Endodermal cell (in vitro differentiated cells): Measurements from ENCODE around the gene REEP2. TPM values are rescaled to one million over a fixed set of nuclear protein-coding genes. Genes with fewer than 3 reads are reported as not detected.
A peak's percentile ranks its signal among the peaks of the same experiment; 100 is the strongest.

Source experiments
- DNase-seq: peaks from one replicate; pipeline ENCODE4 v3.0.0-alpha.2; 2017
- H3K27ac ChIP-seq: 2 replicates; pipeline ENCODE4 v1.5.1; 2013; ENCODE audit warnings: mild to moderate bottlenecking, low read depth, low read length, moderate library complexity
- H3K27me3 ChIP-seq: 2 replicates; pipeline ENCODE4 v1.6.1; 2013; ENCODE audit warnings: mild to moderate bottlenecking, low read length, moderate library complexity; ENCODE audit not compliant: insufficient read depth, control insufficient read depth, poor library complexity, severe bottlenecking
- H3K36me3 ChIP-seq: 2 replicates; pipeline ENCODE4 v1.7.0; 2013; ENCODE audit warnings: mild to moderate bottlenecking, low read length, moderate library complexity; ENCODE audit not compliant: control insufficient read depth, insufficient read depth
- H3K4me1 ChIP-seq: one replicate; pipeline ENCODE4 v1.7.0; 2013; ENCODE audit warnings: low read length; ENCODE audit not compliant: control insufficient read depth, insufficient read depth
- H3K4me3 ChIP-seq: 2 replicates; pipeline ENCODE4 v1.5.1; 2013; ENCODE audit warnings: mild to moderate bottlenecking, low read length, moderate library complexity
- H3K9ac ChIP-seq: 2 replicates; pipeline ENCODE4 v1.6.1; 2013; ENCODE audit warnings: mild to moderate bottlenecking, low read length, moderate library complexity; ENCODE audit not compliant: poor library complexity, severe bottlenecking; ENCODE audit errors: extremely low read depth
- H3K9me3 ChIP-seq: 2 replicates; pipeline ENCODE4 v1.6.1; 2013; ENCODE audit warnings: mild to moderate bottlenecking, low read length, moderate library complexity; ENCODE audit not compliant: control insufficient read depth
- H3K27ac Mint-ChIP-seq: 2 replicates; pipeline ENCODE4 v1.8.0; 2020; ENCODE audit warnings: mixed read lengths
- H3K27me3 Mint-ChIP-seq: 2 replicates; pipeline ENCODE4 v1.8.0; 2021; ENCODE audit warnings: mild to moderate bottlenecking, mixed read lengths; ENCODE audit not compliant: insufficient read depth
- H3K36me3 Mint-ChIP-seq: 2 replicates; pipeline ENCODE4 v1.8.0; 2020; ENCODE audit warnings: low read depth, mixed read lengths
- H3K4me1 Mint-ChIP-seq: 2 replicates; pipeline ENCODE4 v1.8.0; 2020; ENCODE audit warnings: mixed read lengths
- H3K4me3 Mint-ChIP-seq: 2 replicates; pipeline ENCODE4 v1.8.0; 2020; ENCODE audit warnings: mild to moderate bottlenecking, moderate library complexity, mixed read lengths
- H3K9me3 Mint-ChIP-seq: 2 replicates; pipeline ENCODE4 v1.8.0; 2020; ENCODE audit warnings: mild to moderate bottlenecking, mixed read lengths
- CTCF ChIP-seq: fragments of 200-600 bp; sonication (generic); conservative IDR thresholded peaks from 2 replicates; pipeline ENCODE4 v1.5.0; 2021; ENCODE audit warnings: antibody characterized with exemption, mild to moderate bottlenecking
- WGBS, 2 experiments: methylation state at CpG; one replicate each; pipeline versions ENCODE4 v1.1.5 to v1.1.7; 2013; ENCODE audit warnings: missing lambda C conversion rate in 2 of 2, mixed read lengths in 1 of 2; ENCODE audit not compliant: insufficient coverage in 1 of 2, insufficient read length in 1 of 2; 5-methylcytosine and 5-hydroxymethylcytosine counted together
- total RNA-seq, 2 donors: library from RNA; stranded (reverse); fragmentation: NEBNext Ultra II Directional in 1 of 2; extraction: Animal tissue kit (Norgen Biotek cat#: 25700) in 1 of 2; gene quantifications; 2 replicates in 1 of 2; 3 replicates in 1 of 2; pipeline ENCODE4 v1.2.1, GENCODE V29; 2021

Gene REEP2
- total RNA-seq, 2 donors from 2014 or later, result 17.7 to 26.9 TPM

DNA sequence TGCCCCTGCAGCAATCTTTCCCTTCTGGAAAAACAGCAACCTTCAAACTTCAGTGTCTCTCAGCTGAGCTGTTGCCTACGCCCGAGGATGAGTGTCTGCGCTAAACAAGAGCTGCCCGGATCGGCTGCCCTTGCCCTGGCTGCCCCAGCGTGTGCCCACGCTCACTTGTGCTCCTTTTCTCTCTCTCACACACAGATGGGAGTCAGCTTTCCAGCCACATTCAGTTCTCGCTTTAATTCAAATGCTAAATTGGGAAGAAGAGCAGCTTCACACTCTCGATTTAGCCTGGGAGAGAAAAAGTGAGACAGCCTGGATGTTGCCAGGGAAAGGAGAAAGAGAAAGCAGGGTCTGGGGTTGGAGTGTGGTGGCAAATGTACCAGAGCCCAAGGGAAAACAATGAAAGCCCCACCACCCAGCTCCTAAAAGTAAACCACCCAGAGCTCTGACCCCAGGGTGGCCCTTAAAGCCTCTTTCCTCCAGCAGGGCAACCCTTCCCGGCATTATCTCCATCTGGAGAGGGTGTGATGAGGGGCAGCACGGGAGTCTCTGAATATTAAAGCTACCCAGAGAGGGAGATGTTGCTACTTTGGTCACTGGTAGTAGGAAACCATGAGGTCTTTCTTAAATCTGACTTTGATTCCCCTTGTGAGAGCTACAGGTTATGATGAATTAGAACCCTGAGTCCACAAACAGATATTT lies 16.5 kb downstream of the REEP2 start:
- Histone ChIP-seq H3K4me3 (no peak overlapping the region), H3K27ac (no peak overlapping the region), H3K36me3 (no peaks in the 10 kb centered on the region), H3K4me1 (no peaks in the 10 kb centered on the region), H3K9me3 (no peaks in the 10 kb centered on the region), H3K9ac (no peak overlapping the region), H3K27me3 (no peaks in the 10 kb centered on the region)
- no peaks in the 10 kb centered on the region for H3K9me3 Mint-ChIP-seq
- WGBS, 2 experiments, result 65 to 82% methylated on average over 7 to 11 of the region's 11 CpGs
- TF ChIP-seq CTCF, result no peak
- H3K27ac Mint-ChIP-seq, result no peak overlapping the region
- no peaks in the 10 kb centered on the region for H3K36me3 Mint-ChIP-seq
- peaks cover 12% of the 10 kb centered on the region for H3K4me1 Mint-ChIP-seq
- DNase-seq, result no peak
- no peak overlapping the region for H3K4me3 Mint-ChIP-seq
- H3K27me3 Mint-ChIP-seq, result peaks cover 6% of the 10 kb centered on the region

DNA sequence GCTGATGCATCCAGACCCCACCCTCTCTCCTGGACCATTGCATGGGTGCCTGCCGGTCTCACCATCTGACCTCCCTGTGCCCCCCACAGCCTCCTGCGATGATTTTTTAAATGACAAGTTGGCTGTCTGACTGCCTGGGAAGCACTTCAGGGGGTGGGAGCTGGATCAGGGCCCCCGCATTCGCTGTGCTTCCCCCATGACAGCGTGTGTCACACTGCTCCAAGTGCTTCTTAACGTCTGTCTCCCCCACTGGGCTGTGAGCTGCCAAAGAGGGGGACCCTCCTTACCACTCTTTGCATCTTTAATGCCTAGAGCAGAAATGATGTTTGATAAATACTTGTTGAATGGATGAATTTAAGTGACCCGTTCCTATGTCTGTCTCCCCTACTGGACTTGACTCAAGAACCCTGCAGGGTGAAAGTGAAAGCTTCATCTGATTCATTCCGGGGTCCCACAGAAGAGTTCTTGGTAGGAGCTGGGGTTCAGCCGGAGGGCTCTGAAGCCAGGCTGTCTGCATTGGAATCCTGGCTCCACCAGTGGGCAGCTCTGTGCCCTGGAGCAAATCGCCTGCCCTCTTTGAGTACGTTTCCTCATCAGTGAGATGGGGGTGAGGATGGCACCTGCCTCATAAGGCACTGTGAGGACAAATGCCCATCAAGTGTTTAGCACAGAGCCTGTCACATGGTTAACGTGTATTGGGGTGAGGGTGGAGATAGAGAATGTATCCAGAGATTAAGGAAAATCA lies 18.8 kb downstream of the REEP2 start:
- 87 to 93% methylated on average over 12 of the region's 12 CpGs for WGBS, 2 experiments
- no peaks in the 10 kb centered on the region for H3K9me3 Mint-ChIP-seq
- TF ChIP-seq CTCF, result peak; percentile 37
- H3K27ac Mint-ChIP-seq, result no peak overlapping the region
- Histone ChIP-seq H3K9ac (no peak overlapping the region), H3K4me3 (no peak overlapping the region), H3K27ac (no peak overlapping the region), H3K36me3 (no peaks in the 10 kb centered on the region), H3K9me3 (no peaks in the 10 kb centered on the region), H3K4me1 (no peaks in the 10 kb centered on the region), H3K27me3 (no peaks in the 10 kb centered on the region)
- no peaks in the 10 kb centered on the region for H3K36me3 Mint-ChIP-seq
- no peak for DNase-seq
- no peak overlapping the region for H3K4me3 Mint-ChIP-seq
- H3K4me1 Mint-ChIP-seq, result peaks cover 18% of the 10 kb centered on the region
- H3K27me3 Mint-ChIP-seq, result peaks cover 6% of the 10 kb centered on the region

DNA sequence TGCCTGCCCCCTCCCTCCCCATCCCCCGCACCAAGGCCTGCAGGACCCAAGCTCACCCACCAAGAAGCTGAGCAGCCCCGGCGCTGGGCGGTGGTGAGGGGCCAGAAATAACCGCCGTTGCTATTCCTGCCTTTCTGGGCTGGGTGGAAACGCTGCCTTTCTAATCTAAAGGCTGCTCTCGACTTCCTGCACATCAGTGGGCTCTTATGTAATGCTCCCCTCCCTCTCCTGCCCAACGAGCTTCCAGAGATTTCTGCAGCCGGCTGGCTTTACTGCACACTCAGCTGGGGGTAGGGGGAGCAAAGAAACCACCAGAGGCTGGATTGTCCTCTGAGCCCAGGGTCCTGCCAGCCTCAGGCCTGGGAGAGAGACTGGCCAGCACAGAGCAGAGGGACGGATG lies 19.5 kb downstream of the REEP2 start:
- Histone ChIP-seq H3K27ac (no peak overlapping the region), H3K9ac (no peak overlapping the region), H3K4me3 (no peak overlapping the region), H3K27me3 (no peaks in the 10 kb centered on the region), H3K4me1 (no peaks in the 10 kb centered on the region), H3K36me3 (no peaks in the 10 kb centered on the region), H3K9me3 (no peaks in the 10 kb centered on the region)
- 88% methylated on average over 7 to 11 of the region's 11 CpGs for WGBS, 2 experiments
- TF ChIP-seq CTCF, result no peak
- Mint-ChIP-seq H3K27ac (no peak overlapping the region), H3K36me3 (no peaks in the 10 kb centered on the region), H3K9me3 (no peaks in the 10 kb centered on the region), H3K27me3 (peaks cover 6% of the 10 kb centered on the region), H3K4me1 (peaks cover 18% of the 10 kb centered on the region), H3K4me3 (no peak overlapping the region)
- DNase-seq, result no peak
